Smooth muscle cell of the brain vasculature (primary cell): ENCODE measurements around the gene MSI2.
"Not testable (repeated sequence)": the region's sequence is repeated elsewhere in the genome, so short reads cannot be mapped to it uniquely, and the experiment has no call there.

Source experiments
- DNase-seq: peaks from one replicate; pipeline ENCODE4 v3.0.0-alpha.2; 2012; ENCODE audit warnings: low read depth, low spot score

The MSI2 gene

GRCh38 chr17:57255776-57256681, at the start of gene MSI2:
Gene MSI2, plus strand, starts transcription at chr17:57256523. Its CDS starts 220 bp downstream, at chr17:57256743.
- DNase-seq, result peak; percentile 67

- DNase-seq, result no peak
These were observed 49.4 kb upstream of the MSI2 start for GRCh38 chr17:57206928-57207327.

- DNase-seq, result no peak
These were observed 48.9 kb upstream of the MSI2 start for GRCh38 chr17:57207396-57207795.

- no peak for DNase-seq
These were observed 46.1 kb upstream of the MSI2 start for GRCh38 chr17:57210224-57210553.

GRCh38 chr17:57210972-57211411, 45.3 kb upstream of the MSI2 start:
- DNase-seq, result no peak

- no peak for DNase-seq
These were observed 44.8 kb upstream of the MSI2 start for GRCh38 chr17:57211543-57211942.

GRCh38 chr17:57213180-57213825, 43.0 kb upstream of the MSI2 start:
- no peak for DNase-seq

GRCh38 chr17:57215317-57215716, 41.0 kb upstream of the MSI2 start:
- no peak for DNase-seq

GRCh38 chr17:57221366-57222350, 34.7 kb upstream of the MSI2 start:
- no peak for DNase-seq

- not testable (repeated sequence) for DNase-seq
These were observed 33.9 kb upstream of the MSI2 start for GRCh38 chr17:57222422-57222821.

- DNase-seq, result no peak
These were observed 31.2 kb upstream of the MSI2 start for GRCh38 chr17:57225127-57225526.

- no peak for DNase-seq
These were observed 29.5 kb upstream of the MSI2 start for GRCh38 chr17:57226793-57227192.

GRCh38 chr17:57228911-57229310, 27.4 kb upstream of the MSI2 start:
- DNase-seq, result no peak

- DNase-seq, result no peak
These were observed 22.1 kb upstream of the MSI2 start for GRCh38 chr17:57234061-57234738.

GRCh38 chr17:57234739-57235092, 21.6 kb upstream of the MSI2 start:
- no peak for DNase-seq

GRCh38 chr17:57235124-57235523, 21.2 kb upstream of the MSI2 start:
- DNase-seq, result no peak

GRCh38 chr17:57236686-57237299, 19.5 kb upstream of the MSI2 start:
- DNase-seq, result no peak

- no peak for DNase-seq
These were observed 15.7 kb upstream of the MSI2 start for GRCh38 chr17:57240648-57241047.

- DNase-seq, result peak; percentile 39
These were observed 14.2 kb upstream of the MSI2 start for GRCh38 chr17:57242148-57242547.

GRCh38 chr17:57243171-57243622, 13.1 kb upstream of the MSI2 start:
- peak; percentile 18 for DNase-seq

GRCh38 chr17:57245786-57246185, 10.5 kb upstream of the MSI2 start:
- no peak for DNase-seq
